Measurements from ENCODE around the gene IL13. TPM values are rescaled to one million over a fixed set of nuclear protein-coding genes. Genes with fewer than 3 reads are reported as not detected.

Gene IL13
- total RNA-seq, 2 donors from 2014 or later = 0.20 TPM; not detected in 1

DNA sequence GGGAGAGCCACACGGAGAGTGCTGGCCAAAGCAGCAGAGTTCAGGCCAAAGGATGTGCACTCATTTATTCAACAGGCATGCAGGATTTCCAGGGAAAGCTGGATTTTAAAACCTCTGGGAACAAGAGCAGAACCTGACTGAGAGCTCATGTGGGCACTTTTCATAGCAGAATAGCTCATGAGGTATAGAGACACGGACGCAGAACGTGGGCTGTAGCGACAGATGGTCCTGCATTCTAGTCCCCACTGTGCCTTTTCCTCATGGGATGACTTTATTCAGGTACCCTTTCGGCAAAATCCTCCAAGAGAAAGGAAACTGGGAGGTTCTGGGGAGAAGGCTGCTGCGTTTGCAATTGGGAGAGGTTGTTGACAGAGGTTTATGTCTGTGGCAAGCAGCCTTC lies 21.2 kb downstream of the IL13 start:
- DNase-seq (no peak), ATAC-seq (no peak)
- peaks cover 5% of the 10 kb centered on the region for H3K36me3 Mint-ChIP-seq (ENCODE audit: low read depth)
- H3K4me1 Mint-ChIP-seq = peaks cover 3% of the 10 kb centered on the region
- H3K27ac Mint-ChIP-seq = no peak overlapping the region
- H3K9me3 ChIP-seq (ENCODE audit: control insufficient read depth, low read length, poor library complexity, severe bottlenecking) = no peaks in the 10 kb centered on the region
- no peak overlapping the region for H3K4me3 Mint-ChIP-seq
- H3K27me3 Mint-ChIP-seq = peaks cover 4% of the 10 kb centered on the region

DNA sequence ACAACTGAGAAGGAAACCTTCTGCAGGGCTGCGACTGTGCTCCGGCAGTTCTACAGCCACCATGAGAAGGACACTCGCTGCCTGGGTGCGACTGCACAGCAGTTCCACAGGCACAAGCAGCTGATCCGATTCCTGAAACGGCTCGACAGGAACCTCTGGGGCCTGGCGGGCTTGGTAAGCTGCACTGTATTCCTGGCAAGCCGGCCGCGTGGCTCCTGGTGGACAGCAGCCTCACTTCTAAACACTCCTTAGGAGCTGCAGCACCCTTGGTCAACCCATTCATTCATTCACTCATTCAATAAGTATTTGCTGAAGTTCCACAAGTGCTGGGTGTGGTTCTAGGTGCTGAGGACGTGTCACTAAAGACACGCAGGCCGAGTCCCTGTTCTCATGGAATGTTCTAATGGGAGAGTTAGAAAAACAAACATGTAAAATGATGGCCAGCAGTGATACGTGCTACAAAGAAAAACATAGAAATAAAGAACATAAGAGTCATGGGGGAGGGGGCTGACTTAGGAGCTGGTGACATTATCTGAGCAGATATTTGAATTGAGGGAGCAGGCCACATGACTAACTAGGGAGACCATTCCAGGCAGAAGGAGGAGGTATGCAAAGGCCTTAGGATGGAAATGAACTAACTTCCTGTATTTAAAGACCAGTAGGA lies 21.9 kb downstream of the IL13 start:
- DNase-seq (no peak), ATAC-seq (no peak)
- H3K27ac Mint-ChIP-seq = no peak overlapping the region
- H3K4me1 Mint-ChIP-seq = peaks cover 3% of the 10 kb centered on the region
- H3K4me3 Mint-ChIP-seq = no peak overlapping the region
- peaks cover 4% of the 10 kb centered on the region for H3K27me3 Mint-ChIP-seq
- no peaks in the 10 kb centered on the region for H3K9me3 ChIP-seq (ENCODE audit: control insufficient read depth, low read length, poor library complexity, severe bottlenecking)
- H3K36me3 Mint-ChIP-seq (ENCODE audit: low read depth) = peaks cover 5% of the 10 kb centered on the region

DNA sequence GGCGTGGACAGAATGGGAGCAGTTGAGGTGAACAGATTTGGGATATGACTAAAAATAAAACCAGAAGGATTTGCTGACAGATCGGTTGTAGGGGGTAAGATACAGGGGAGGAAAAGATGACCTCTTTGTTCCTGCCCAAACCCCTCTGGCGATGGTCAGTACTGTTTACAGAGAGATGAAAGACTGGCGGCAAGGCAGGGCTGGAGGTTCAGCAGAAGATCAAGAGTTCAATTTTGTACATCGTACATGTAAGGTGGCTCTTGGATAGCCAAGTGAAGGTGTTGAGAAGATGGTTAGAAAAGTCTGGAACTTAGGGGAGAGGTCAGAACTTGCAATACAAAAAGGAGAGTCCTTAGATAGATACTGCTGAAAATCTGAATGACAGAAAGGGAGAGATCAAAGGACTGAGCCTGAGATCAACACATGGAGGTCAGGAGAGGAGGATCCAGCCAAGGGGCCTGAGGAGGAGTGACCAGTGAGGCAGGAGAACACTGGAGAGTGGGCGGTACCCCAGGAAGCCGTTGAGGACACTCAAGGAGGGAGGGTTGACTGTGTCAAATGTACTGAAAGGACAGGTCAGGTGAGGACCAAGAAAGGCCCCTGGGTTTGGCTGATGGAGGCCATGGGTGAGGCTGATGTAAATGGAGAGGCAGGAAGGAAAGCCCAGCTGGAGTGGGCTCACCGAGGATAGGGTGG lies 23.0 kb downstream of the IL13 start:
- DNase-seq (no peak), ATAC-seq (no peak)
- H3K9me3 ChIP-seq (ENCODE audit: control insufficient read depth, low read length, poor library complexity, severe bottlenecking) = no peaks in the 10 kb centered on the region
- no peak overlapping the region for H3K27ac Mint-ChIP-seq
- peaks cover 5% of the 10 kb centered on the region for H3K36me3 Mint-ChIP-seq (ENCODE audit: low read depth)
- H3K27me3 Mint-ChIP-seq = peaks cover 4% of the 10 kb centered on the region
- peaks cover 7% of the 10 kb centered on the region for H3K4me1 Mint-ChIP-seq
- no peak overlapping the region for H3K4me3 Mint-ChIP-seq

DNA sequence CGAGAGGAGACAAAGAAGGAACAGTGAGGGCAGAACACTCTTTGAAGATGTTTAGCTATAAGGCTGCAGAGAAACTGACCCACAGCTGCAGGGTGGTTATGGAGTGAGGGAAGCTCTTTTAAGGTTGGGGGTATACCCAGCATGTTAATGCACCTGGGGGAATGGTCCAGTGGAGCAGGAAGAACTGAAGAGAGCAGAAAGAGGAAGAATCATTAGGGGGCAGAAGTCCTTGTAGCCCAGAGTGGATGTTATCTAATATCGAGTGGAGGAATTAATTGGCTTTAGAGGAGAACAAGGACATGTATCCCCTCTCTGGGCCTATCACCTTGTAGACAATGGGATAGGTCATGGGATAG lies 23.5 kb downstream of the IL13 start:
- Mint-ChIP-seq H3K4me1 (peaks cover 7% of the 10 kb centered on the region), H3K27ac (no peak overlapping the region), H3K27me3 (peaks cover 3% of the 10 kb centered on the region), H3K36me3 (ENCODE audit: low read depth) (peaks cover 2% of the 10 kb centered on the region), H3K4me3 (no peak overlapping the region)
- no peak for DNase-seq
- H3K9me3 ChIP-seq (ENCODE audit: control insufficient read depth, low read length, poor library complexity, severe bottlenecking) = no peaks in the 10 kb centered on the region
- ATAC-seq = no peak

DNA sequence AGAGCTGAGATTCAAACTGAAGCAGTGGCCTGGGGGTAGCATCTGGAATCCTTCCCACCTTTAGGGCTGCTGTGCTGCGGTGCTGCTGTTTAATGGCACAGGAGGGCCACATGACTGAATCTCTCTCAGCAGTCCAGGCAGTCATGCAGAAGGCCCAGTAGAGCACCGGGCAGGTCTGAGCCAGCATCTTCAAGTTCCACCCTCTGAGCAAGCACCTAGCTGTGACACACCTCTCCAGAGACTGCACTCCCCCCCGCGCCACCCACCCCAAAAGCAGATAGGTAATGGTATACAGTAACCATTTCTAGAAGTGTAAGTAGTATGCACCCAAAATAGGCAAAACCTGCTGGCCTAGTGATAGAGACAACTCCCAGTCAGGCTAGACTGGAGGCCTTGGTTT lies 24.0 kb downstream of the IL13 start:
- H3K27me3 Mint-ChIP-seq = no peaks in the 10 kb centered on the region
- no peak overlapping the region for H3K27ac Mint-ChIP-seq
- no peak for DNase-seq
- H3K9me3 ChIP-seq (ENCODE audit: control insufficient read depth, low read length, poor library complexity, severe bottlenecking) = no peaks in the 10 kb centered on the region
- H3K36me3 Mint-ChIP-seq (ENCODE audit: low read depth) = peaks cover 2% of the 10 kb centered on the region
- ATAC-seq = no peak
- peaks cover 7% of the 10 kb centered on the region for H3K4me1 Mint-ChIP-seq
- H3K4me3 Mint-ChIP-seq = no peak overlapping the region

DNA sequence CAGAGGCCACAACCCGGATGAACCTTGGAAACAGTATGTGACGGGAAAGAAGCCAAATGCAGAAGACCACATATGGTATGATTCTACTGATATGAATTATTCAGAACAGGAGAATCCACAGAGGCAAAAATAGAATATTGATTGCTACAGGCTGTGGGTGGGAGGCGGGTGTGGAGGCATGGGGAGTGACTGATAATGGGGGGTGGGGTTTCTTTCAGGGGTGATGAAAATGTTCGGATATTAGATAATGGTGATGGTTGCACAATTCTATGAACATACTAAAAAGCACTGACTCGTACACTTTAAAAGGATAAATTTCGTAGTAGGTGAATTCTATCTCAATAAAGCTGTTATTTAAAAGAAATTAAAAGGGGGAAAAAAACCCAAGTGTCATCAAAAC lies 26.5 kb downstream of the IL13 start:
- Mint-ChIP-seq H3K4me3 (no peak overlapping the region), H3K36me3 (ENCODE audit: low read depth) (peaks cover 5% of the 10 kb centered on the region), H3K27ac (no peak overlapping the region), H3K27me3 (no peaks in the 10 kb centered on the region), H3K4me1 (peaks cover 25% of the 10 kb centered on the region)
- DNase-seq (no peak), ATAC-seq (no peak)
- H3K9me3 ChIP-seq (ENCODE audit: control insufficient read depth, low read length, poor library complexity, severe bottlenecking) = no peaks in the 10 kb centered on the region

DNA sequence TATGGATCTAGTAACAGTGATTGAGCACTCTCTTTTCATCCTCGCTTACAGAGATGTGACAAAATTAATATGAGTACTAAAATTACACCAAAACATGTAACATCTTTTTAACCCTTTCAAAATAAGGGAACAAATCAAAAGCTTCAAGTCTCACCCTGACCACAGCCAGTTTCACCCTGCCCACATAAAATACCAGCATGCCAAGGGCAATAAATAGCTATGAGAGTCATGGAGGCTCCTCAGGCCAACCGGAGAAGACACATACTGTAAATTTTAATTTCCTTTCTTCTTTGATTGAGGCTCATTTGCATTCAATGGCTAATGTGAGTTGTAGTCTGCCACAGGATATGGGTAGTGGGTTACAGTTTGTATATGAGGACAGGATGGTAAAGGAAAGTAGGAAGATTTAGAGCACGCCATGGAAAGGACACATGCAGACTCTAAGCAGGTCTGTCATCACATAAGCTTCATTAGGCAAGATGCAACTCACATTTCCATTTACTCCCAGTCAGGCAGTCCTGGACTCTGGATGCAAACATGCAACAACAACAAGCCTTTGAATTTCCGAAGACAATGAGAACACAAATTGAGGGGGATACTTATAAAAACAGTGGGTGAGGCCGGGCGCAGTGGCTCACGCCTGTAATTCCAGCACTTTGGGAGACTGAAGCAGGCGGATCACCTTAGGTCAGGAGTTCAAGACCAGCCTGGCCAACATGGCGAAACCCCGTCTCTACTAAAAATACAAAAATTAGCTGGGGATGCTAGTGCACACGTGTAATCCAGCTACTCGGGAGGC lies 27.1 kb downstream of the IL13 start:
- no peak for ATAC-seq
- Mint-ChIP-seq H3K4me1 (peaks cover 26% of the 10 kb centered on the region), H3K27ac (no peak overlapping the region), H3K27me3 (no peaks in the 10 kb centered on the region), H3K36me3 (ENCODE audit: low read depth) (peaks cover 5% of the 10 kb centered on the region), H3K4me3 (no peak overlapping the region)
- no peaks in the 10 kb centered on the region for H3K9me3 ChIP-seq (ENCODE audit: control insufficient read depth, low read length, poor library complexity, severe bottlenecking)
- no peak for DNase-seq

DNA sequence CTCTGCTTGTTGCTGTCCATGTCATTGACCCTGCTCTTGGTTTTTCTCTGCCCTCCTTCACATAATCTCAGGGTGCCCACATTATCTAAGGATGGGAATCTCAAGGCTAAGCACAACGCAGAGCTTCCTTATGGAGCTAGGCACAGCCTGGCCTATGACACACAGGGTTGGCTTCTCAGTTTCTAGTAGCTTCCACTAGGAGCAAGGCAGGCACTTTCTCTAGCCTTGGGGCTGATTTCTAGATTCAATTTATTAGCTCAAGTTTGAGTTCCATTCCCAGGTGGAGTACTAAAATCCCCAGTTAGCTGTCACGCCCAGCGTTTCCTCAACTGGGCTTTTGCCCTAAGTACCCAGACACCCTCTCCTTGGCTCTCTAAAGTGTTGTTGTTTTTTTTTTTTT lies 28.2 kb downstream of the IL13 start:
- H3K36me3 Mint-ChIP-seq (ENCODE audit: low read depth) = peaks cover 5% of the 10 kb centered on the region

DNA sequence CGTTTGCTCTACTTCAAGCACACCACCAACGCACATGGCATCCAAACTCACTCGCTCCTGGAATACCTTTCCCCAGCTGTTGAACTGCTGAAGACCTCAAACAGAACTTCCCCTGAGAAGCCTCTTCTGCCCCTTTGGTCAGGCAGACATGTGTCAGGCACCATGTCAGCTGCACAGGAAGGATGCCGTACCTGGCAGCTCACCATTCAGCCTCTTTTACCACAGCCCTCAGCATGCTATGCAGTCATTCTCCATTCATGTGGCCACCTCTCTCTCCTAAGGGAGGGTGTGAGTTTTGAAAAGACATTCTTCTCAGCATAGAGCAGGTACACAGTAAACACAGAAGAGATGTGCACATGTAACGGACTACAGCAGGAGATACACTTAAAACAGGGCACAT lies 30.0 kb downstream of the IL13 start:
- Mint-ChIP-seq H3K27me3 (no peaks in the 10 kb centered on the region), H3K27ac (peak overlapping the region; percentile 81), H3K36me3 (ENCODE audit: low read depth) (peaks cover 3% of the 10 kb centered on the region), H3K4me1 (peaks cover 23% of the 10 kb centered on the region), H3K4me3 (no peak overlapping the region)
- no peaks in the 10 kb centered on the region for H3K9me3 ChIP-seq (ENCODE audit: control insufficient read depth, low read length, poor library complexity, severe bottlenecking)
- peak; percentile 91 for ATAC-seq
- DNase-seq = peak in 1 of 3 donors; percentile 18

More for the DNA sequence above, 28.2 kb downstream of the IL13 start:
- Mint-ChIP-seq H3K4me1 (peaks cover 25% of the 10 kb centered on the region), H3K27ac (no peak overlapping the region), H3K4me3 (no peak overlapping the region), H3K27me3 (no peaks in the 10 kb centered on the region)
- ATAC-seq (no peak), DNase-seq (no peak)
- no peaks in the 10 kb centered on the region for H3K9me3 ChIP-seq (ENCODE audit: control insufficient read depth, low read length, poor library complexity, severe bottlenecking)

DNA sequence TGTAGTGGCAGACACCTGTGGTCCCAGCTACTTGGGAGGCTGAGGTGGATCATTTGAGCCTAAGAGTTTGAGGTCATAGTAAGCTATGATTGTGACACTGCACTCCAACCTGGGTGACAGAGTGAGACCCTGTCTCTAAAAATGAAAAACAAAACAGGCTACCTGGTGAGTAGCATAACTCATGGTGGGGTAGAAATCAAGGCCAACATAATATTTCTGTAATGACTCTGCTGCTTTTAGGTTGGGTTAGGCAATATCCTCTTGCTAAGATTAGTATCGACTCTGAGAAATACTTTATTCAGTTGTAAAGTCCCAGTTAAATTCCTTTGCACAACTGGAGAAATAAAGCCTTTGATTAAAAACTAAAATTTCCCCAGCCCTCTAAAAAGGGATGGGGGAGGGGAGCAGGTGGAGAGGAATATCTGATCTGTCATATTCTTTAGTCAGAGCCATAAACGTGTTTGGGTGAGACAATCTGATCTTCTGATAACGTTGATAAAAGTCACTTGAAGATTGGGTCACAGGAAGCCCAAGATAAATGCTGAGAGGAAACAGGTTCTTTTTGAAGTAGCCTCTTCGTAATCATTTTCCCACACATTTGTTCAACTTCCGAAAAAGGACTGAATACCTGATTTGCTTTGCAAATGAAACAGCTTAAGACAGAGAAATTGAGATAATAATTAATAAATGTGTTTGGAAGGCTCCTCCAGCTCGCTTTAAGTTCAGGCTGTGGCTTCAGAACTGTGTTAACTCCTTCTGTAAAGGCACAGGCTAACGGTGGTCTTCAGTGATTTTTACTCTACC lies 30.8 kb downstream of the IL13 start:
- H3K9me3 ChIP-seq (ENCODE audit: control insufficient read depth, low read length, poor library complexity, severe bottlenecking) = no peaks in the 10 kb centered on the region
- ATAC-seq = peak; percentile 60
- H3K4me1 Mint-ChIP-seq = peaks cover 23% of the 10 kb centered on the region
- DNase-seq = no peak
- peak overlapping the region; percentile 47 for H3K4me3 Mint-ChIP-seq
- peak overlapping the region; percentile 81 for H3K27ac Mint-ChIP-seq
- peaks cover 3% of the 10 kb centered on the region for H3K36me3 Mint-ChIP-seq (ENCODE audit: low read depth)
- H3K27me3 Mint-ChIP-seq = no peaks in the 10 kb centered on the region

DNA sequence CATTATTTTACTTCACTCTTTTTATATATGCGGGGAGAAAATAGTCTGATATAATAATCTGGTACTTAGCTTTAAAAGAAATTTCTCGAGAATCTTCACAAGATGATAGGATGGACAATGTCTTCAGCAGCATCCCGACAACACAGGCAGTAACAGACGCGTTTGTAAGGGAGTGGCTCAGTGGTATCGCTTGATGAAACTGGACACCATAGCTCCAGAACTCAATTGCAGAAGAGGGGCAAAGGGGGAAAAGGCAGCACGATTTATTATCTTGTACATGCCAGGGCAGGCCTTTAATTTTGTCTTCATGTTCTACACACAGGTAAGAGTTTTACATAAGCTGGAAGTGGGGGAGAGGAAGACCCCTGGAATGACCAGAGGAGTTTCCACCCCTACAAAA lies 31.5 kb downstream of the IL13 start:
- Mint-ChIP-seq H3K4me3 (peak overlapping the region; percentile 47), H3K27ac (peak overlapping the region; percentile 81), H3K36me3 (ENCODE audit: low read depth) (peaks cover 3% of the 10 kb centered on the region)

DNA sequence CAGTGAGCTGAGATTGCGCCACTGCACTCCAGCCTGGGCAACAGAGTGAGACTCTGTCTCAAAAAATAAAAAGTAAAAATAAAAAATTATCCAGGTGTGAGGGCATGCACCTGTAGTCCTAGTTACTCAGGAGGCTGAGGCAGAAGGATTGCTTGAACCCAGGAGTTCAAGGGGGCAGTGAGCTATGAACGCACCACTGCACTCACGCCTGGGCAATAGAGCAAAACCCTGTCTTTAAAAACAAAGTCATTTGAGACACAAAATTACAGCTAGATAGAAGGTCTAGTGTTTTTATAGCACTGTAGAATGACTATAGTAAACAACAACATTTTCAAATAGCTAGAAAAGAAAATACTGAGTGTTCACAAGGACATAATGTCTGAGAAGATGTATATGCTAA lies 32.2 kb downstream of the IL13 start:
- no peak overlapping the region for H3K4me3 Mint-ChIP-seq
- H3K27me3 Mint-ChIP-seq = no peaks in the 10 kb centered on the region
- no peak for DNase-seq
- H3K36me3 Mint-ChIP-seq (ENCODE audit: low read depth) = peaks cover 3% of the 10 kb centered on the region
- H3K9me3 ChIP-seq (ENCODE audit: control insufficient read depth, low read length, poor library complexity, severe bottlenecking) = no peaks in the 10 kb centered on the region
- H3K27ac Mint-ChIP-seq = no peak overlapping the region
- peaks cover 19% of the 10 kb centered on the region for H3K4me1 Mint-ChIP-seq
- no peak for ATAC-seq

More for the DNA sequence above, 31.5 kb downstream of the IL13 start:
- H3K9me3 ChIP-seq (ENCODE audit: control insufficient read depth, low read length, poor library complexity, severe bottlenecking) = no peaks in the 10 kb centered on the region
- Mint-ChIP-seq H3K4me1 (peaks cover 23% of the 10 kb centered on the region), H3K27me3 (no peaks in the 10 kb centered on the region)
- ATAC-seq (no peak), DNase-seq (no peak)

Measured in T-helper 17 cell (primary cell).